HCT116 (cell line): ENCODE measurements around the gene CDC6.

Source experiments
- EZH2phosphoT487 ChIP-seq: fragments of 200-600 bp; IDR thresholded peaks from 2 replicates; pipeline ENCODE4 v1.6.1; 2018; ENCODE audit warnings: antibody characterized with exemption, borderline replicate concordance
- POLR2A ChIP-seq: IDR thresholded peaks from 2 replicates; pipeline ENCODE4 v1.7.0; 2011; ENCODE audit warnings: borderline replicate concordance; ENCODE audit not compliant: insufficient read depth, insufficient read length; ENCODE audit errors: extremely low read depth
- TF ChIP-seq, protein P1 (sequence below), 3 experiments: fragments of 200-600 bp in 1 of 3; sonication (generic) in 1 of 3; IDR thresholded peaks in 2 of 3; conservative IDR thresholded peaks in 1 of 3; 2 replicates each; pipeline ENCODE4 v1.5.1; 2012 to 2017; ENCODE audit warnings: low read depth in 2 of 3, low read length in 2 of 3, antibody characterized with exemption in 1 of 3, borderline replicate concordance in 1 of 3, control low read depth in 1 of 3, mild to moderate bottlenecking in 1 of 3, mixed read lengths in 1 of 3, mixed run types in 1 of 3, moderate library complexity in 1 of 3; ENCODE audit not compliant: insufficient read depth in 1 of 3

DNA sequence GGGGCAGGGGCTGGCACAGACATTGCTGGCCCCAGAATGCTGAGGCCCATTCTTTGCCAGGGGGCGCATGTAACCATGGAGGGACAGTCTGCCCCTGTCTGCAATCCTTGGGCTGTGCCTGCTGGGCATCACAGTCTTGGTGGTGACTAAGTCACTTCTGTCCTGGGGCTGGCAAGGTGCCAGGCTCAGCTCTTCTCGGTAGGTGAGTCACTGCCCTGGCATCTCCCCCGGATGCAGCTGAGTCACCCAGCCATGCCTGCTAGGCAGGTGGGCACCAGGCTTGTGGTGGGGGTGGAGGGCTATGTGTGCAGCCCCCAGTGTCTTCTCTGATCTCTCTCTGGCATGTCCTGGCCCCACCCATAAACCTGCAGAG lies 26.9 kb downstream of the CDC6 start:
- TF ChIP-seq POLR2A (no peak), EZH2phosphoT487 (no peak)
- TF ChIP-seq, protein P1, sequence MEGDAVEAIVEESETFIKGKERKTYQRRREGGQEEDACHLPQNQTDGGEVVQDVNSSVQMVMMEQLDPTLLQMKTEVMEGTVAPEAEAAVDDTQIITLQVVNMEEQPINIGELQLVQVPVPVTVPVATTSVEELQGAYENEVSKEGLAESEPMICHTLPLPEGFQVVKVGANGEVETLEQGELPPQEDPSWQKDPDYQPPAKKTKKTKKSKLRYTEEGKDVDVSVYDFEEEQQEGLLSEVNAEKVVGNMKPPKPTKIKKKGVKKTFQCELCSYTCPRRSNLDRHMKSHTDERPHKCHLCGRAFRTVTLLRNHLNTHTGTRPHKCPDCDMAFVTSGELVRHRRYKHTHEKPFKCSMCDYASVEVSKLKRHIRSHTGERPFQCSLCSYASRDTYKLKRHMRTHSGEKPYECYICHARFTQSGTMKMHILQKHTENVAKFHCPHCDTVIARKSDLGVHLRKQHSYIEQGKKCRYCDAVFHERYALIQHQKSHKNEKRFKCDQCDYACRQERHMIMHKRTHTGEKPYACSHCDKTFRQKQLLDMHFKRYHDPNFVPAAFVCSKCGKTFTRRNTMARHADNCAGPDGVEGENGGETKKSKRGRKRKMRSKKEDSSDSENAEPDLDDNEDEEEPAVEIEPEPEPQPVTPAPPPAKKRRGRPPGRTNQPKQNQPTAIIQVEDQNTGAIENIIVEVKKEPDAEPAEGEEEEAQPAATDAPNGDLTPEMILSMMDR (IDR thresholded peaks at IDR 0.05 in 2 of 3, conservative IDR thresholded peaks at IDR 0.05 in 1 of 3; ENCODE audit: borderline replicate concordance in 1 of 3, insufficient read depth in 1 of 3, low read depth in 2 of 3, low read length in 2 of 3): no peak
